Loucy (cell line): ENCODE measurements around the gene SLC6A12.

Source experiments
- H2AFZ ChIP-seq: fragments of 200-600 bp; sonication (generic); 2 replicates; pipeline ENCODE4 v1.6.0; 2016; ENCODE audit warnings: antibody characterized with exemption, mild to moderate bottlenecking, low read length, moderate library complexity
- H3F3A ChIP-seq: fragments of 200-600 bp; 2 replicates; pipeline ENCODE4 v1.6.0; 2016; ENCODE audit warnings: antibody characterized with exemption, low read depth, mild to moderate bottlenecking
- H3K27me3 ChIP-seq: fragments of 200-600 bp; sonication (generic); 2 replicates; pipeline ENCODE4 v1.6.1; 2014; ENCODE audit warnings: low read length, mild to moderate bottlenecking; ENCODE audit not compliant: insufficient read depth, poor library complexity, severe bottlenecking
- H3K36me3 ChIP-seq: fragments of 200-600 bp; sonication (generic); 2 replicates; pipeline ENCODE4 v1.6.1; 2016; ENCODE audit warnings: low read length; ENCODE audit not compliant: insufficient read depth
- H3K4me1 ChIP-seq: fragments of 200-600 bp; sonication (generic); 2 replicates; pipeline ENCODE4 v1.5.1; 2014; ENCODE audit warnings: low read length, mild to moderate bottlenecking; ENCODE audit not compliant: insufficient read depth, poor library complexity, severe bottlenecking
- H3K4me2 ChIP-seq: fragments of 200-600 bp; sonication (generic); 2 replicates; pipeline ENCODE4 v1.6.0; 2014; ENCODE audit warnings: antibody characterized with exemption, low read length, low read depth, mild to moderate bottlenecking; ENCODE audit not compliant: poor library complexity, severe bottlenecking
- H3K4me3 ChIP-seq: fragments of 200-600 bp; sonication (generic); 2 replicates; pipeline ENCODE4 v1.5.1; 2014; ENCODE audit warnings: low read length, mild to moderate bottlenecking, mixed read lengths; ENCODE audit not compliant: poor library complexity, severe bottlenecking
- H3K79me2 ChIP-seq: fragments of 200-600 bp; sonication (generic); 2 replicates; pipeline ENCODE4 v1.6.1; 2014; ENCODE audit warnings: low read length; ENCODE audit not compliant: insufficient read depth
- H3K9ac ChIP-seq: fragments of 200-600 bp; sonication (generic); 2 replicates; pipeline ENCODE4 v1.6.0; 2014; ENCODE audit warnings: mild to moderate bottlenecking, low read depth, low read length, moderate library complexity; ENCODE audit not compliant: poor library complexity, severe bottlenecking
- H3K9me2 ChIP-seq: fragments of 200-600 bp; sonication (generic); replicated peaks from 2 replicates; pipeline ENCODE4 v1.6.1; 2016; ENCODE audit warnings: low read depth, low read length, mixed read lengths
- H3K9me3 ChIP-seq: fragments of 200-600 bp; sonication (generic); 2 replicates; pipeline ENCODE4 v1.6.1; 2014; ENCODE audit warnings: mild to moderate bottlenecking, antibody characterized with exemption, low read length, low read depth; ENCODE audit not compliant: insufficient read depth
- H4K20me1 ChIP-seq: fragments of 200-600 bp; sonication (generic); 2 replicates; pipeline ENCODE4 v1.6.0; 2014; ENCODE audit warnings: antibody characterized with exemption, low read length, mild to moderate bottlenecking; ENCODE audit not compliant: insufficient read depth, poor library complexity, severe bottlenecking
- EZH2phosphoT487 ChIP-seq: fragments of 200-600 bp; IDR thresholded peaks from 2 replicates; pipeline ENCODE4 v1.6.1; 2018; ENCODE audit warnings: antibody characterized with exemption, mild to moderate bottlenecking, moderate library complexity, borderline replicate concordance
- TF ChIP-seq, protein P1 (sequence below): fragments of 200-600 bp; sonication (generic); conservative IDR thresholded peaks from 2 replicates; pipeline ENCODE4 v1.5.1; 2014; ENCODE audit warnings: mild to moderate bottlenecking, antibody characterized with exemption, low read length

SLC6A12 gene

DNA sequence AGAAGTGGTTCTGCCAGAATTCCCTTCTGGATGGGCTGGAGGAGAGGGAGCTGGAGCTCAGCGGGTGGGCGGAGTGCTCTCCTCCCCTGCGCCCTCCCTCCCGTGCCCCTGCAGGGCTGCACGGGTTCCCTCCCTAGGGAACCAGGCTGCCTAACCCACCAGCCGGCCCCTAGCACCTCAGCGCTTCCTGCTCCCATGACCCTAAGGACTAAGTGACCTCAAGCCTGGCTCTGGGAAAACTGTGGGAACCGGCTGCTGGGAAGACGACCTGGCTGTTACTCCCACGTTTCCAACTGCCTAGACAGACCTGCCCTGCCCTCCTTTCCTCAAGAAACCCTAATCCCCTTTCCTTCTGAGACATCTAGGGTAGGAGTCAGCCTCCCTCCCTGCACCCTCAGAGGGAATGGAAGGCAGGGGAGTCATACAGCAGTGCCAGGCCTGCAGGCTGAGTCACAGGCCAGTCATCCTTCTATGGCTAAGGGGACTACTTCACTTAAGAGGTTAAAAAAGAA lies 31.5 kb downstream of the SLC6A12 start:
- Histone ChIP-seq H4K20me1 (no peaks in the 10 kb centered on the region), H3K9me2 (no peaks in the 10 kb centered on the region), H3K4me3 (no peak overlapping the region), H3K27me3 (no peaks in the 10 kb centered on the region), H3K9me3 (no peaks in the 10 kb centered on the region), H3K4me2 (peak overlapping the region; percentile 27), H3K36me3 (no peaks in the 10 kb centered on the region), H3K4me1 (peaks cover 68% of the 10 kb centered on the region), H3F3A (no peaks in the 10 kb centered on the region), H3K79me2 (no peaks in the 10 kb centered on the region), H2AFZ (no peak overlapping the region), H3K9ac (peak overlapping the region; percentile 17)
- TF ChIP-seq, protein P1, sequence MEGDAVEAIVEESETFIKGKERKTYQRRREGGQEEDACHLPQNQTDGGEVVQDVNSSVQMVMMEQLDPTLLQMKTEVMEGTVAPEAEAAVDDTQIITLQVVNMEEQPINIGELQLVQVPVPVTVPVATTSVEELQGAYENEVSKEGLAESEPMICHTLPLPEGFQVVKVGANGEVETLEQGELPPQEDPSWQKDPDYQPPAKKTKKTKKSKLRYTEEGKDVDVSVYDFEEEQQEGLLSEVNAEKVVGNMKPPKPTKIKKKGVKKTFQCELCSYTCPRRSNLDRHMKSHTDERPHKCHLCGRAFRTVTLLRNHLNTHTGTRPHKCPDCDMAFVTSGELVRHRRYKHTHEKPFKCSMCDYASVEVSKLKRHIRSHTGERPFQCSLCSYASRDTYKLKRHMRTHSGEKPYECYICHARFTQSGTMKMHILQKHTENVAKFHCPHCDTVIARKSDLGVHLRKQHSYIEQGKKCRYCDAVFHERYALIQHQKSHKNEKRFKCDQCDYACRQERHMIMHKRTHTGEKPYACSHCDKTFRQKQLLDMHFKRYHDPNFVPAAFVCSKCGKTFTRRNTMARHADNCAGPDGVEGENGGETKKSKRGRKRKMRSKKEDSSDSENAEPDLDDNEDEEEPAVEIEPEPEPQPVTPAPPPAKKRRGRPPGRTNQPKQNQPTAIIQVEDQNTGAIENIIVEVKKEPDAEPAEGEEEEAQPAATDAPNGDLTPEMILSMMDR: no peak
- no peak for TF ChIP-seq EZH2phosphoT487

- TF ChIP-seq EZH2phosphoT487: no peak
- TF ChIP-seq, protein P1: no peak
- H3K79me2 ChIP-seq: no peaks in the 10 kb centered on the region
- H4K20me1 ChIP-seq: no peaks in the 10 kb centered on the region
- H3K9ac ChIP-seq: peak overlapping the region; percentile 53
- no peaks in the 10 kb centered on the region for H3K36me3 ChIP-seq
- H3K27me3 ChIP-seq: no peaks in the 10 kb centered on the region
- no peak overlapping the region for H2AFZ ChIP-seq
- H3K4me1 ChIP-seq: peaks cover 64% of the 10 kb centered on the region
- peak overlapping the region; percentile 27 for H3K4me2 ChIP-seq
- no peaks in the 10 kb centered on the region for H3K9me2 ChIP-seq
- H3K4me3 ChIP-seq: no peak overlapping the region
- H3K9me3 ChIP-seq: no peaks in the 10 kb centered on the region
- H3F3A ChIP-seq: no peaks in the 10 kb centered on the region
Observed at GRCh38 chr12:181921-182320, 32.0 kb downstream of the SLC6A12 start.

DNA sequence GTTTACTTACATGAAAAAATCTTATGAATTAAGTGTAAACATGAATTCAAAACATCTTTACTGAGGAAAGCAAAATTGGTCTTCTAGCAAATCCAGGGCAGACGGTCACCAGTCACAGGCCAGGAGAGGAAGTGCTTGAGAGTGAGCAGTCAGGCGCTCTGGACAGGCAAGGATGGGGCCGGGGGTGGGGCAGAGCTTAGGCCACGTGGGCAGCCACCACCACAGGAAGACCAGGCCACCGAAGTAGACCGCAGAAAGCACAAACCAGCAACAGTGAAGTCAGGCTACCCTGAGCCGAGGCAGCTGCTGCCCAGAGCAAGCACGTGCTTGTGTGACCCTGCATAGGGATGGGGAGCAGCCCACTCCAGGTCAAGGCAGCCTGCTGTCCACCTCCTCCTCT lies 33.5 kb downstream of the SLC6A12 start:
- Histone ChIP-seq H4K20me1 (no peaks in the 10 kb centered on the region), H3K9me2 (no peaks in the 10 kb centered on the region), H3K4me1 (peaks cover 66% of the 10 kb centered on the region), H3K27me3 (no peaks in the 10 kb centered on the region), H2AFZ (no peak overlapping the region), H3K4me3 (peak overlapping the region; percentile 48), H3K4me2 (peak overlapping the region; percentile 65), H3K36me3 (no peaks in the 10 kb centered on the region), H3K79me2 (no peaks in the 10 kb centered on the region), H3K9ac (peak overlapping the region; percentile 53), H3F3A (no peaks in the 10 kb centered on the region), H3K9me3 (no peaks in the 10 kb centered on the region)
- TF ChIP-seq, protein P1: no peak
- TF ChIP-seq EZH2phosphoT487: no peak
